Hepatocyte (in vitro differentiated cells): ENCODE measurements around the gene ARL5A. TPM values are rescaled to one million over a fixed set of nuclear protein-coding genes. Genes with fewer than 3 reads are reported as not detected.

Source experiments
- DNase-seq: peaks from one replicate; pipeline ENCODE4 v3.0.0-alpha.2; 2016; ENCODE audit warnings: low spot score
- H2AFZ ChIP-seq: fragments of 200-600 bp; sonication (generic); 2 replicates; pipeline ENCODE4 v1.6.0; 2016; ENCODE audit warnings: antibody characterized with exemption, mild to moderate bottlenecking
- H3K27ac ChIP-seq: fragments of 200-600 bp; sonication (generic); 2 replicates; pipeline ENCODE4 v1.5.1; 2016; ENCODE audit warnings: mild to moderate bottlenecking
- H3K27me3 ChIP-seq: fragments of 200-600 bp; sonication (generic); 2 replicates; pipeline ENCODE4 v1.6.1; 2016
- H3K36me3 ChIP-seq: fragments of 200-600 bp; sonication (generic); replicated peaks from 2 replicates; pipeline ENCODE4 v1.5.1; 2016; ENCODE audit warnings: low read depth; ENCODE audit not compliant: insufficient read depth
- H3K4me1 ChIP-seq: fragments of 200-600 bp; sonication (generic); 2 replicates; pipeline ENCODE4 v1.5.1; 2016; ENCODE audit warnings: mild to moderate bottlenecking, moderate library complexity; ENCODE audit not compliant: insufficient read depth
- H3K4me2 ChIP-seq: fragments of 200-600 bp; sonication (generic); 2 replicates; pipeline ENCODE4 v1.6.0; 2016
- H3K4me3 ChIP-seq: fragments of 200-600 bp; sonication (generic); 2 replicates; pipeline ENCODE4 v1.5.1; 2016; ENCODE audit warnings: mild to moderate bottlenecking
- H3K79me2 ChIP-seq: fragments of 200-600 bp; sonication (generic); 2 replicates; pipeline ENCODE4 v1.6.0; 2017; ENCODE audit warnings: mild to moderate bottlenecking
- H3K9me2 ChIP-seq: fragments of 200-600 bp; sonication (generic); replicated peaks from 2 replicates; pipeline ENCODE4 v1.6.0; 2017; ENCODE audit warnings: mild to moderate bottlenecking; ENCODE audit not compliant: insufficient read depth
- H3K9me3 ChIP-seq: fragments of 200-600 bp; sonication (generic); 2 replicates; pipeline ENCODE4 v1.5.1; 2016; ENCODE audit warnings: low read depth, mild to moderate bottlenecking
- H4K20me1 ChIP-seq: fragments of 200-600 bp; sonication (generic); 2 replicates; pipeline ENCODE4 v1.6.0; 2016; ENCODE audit warnings: mild to moderate bottlenecking; ENCODE audit not compliant: insufficient read depth, poor library complexity, severe bottlenecking
- EZH2 ChIP-seq: fragments of 200-600 bp; sonication (generic); IDR thresholded peaks from 2 replicates; pipeline ENCODE4 v1.6.1; 2016; ENCODE audit warnings: antibody characterized with exemption, mild to moderate bottlenecking, borderline replicate concordance
- EZH2phosphoT487 ChIP-seq: fragments of 200-600 bp; sonication (generic); IDR thresholded peaks from one replicate; pipeline ENCODE4 v1.6.1; 2018; ENCODE audit warnings: antibody characterized with exemption, mild to moderate bottlenecking, low read depth, moderate library complexity; ENCODE audit not compliant: unreplicated experiment, severe bottlenecking
- WGBS: methylation state at CpG from one replicate; pipeline ENCODE4 v1.1.6; 2016; ENCODE audit warnings: low lambda C conversion rate; ENCODE audit errors: missing lambda C conversion rate; 5-methylcytosine and 5-hydroxymethylcytosine counted together
- polyA plus RNA-seq: library from polyadenylated mRNA; unstranded; fragments of >200 nt; fragmentation: Nextera tagmentation; extraction: Ambion mirVana; gene quantifications from 2 replicates; pipeline ENCODE4 v1.2.1, GENCODE V29; 2016
- total RNA-seq: library from RNA; depleted of rRNA; stranded (reverse); fragments of >200 nt; gene quantifications from 2 replicates; pipeline ENCODE4 v1.2.3, GENCODE V29; 2014
- TF ChIP-seq, protein P1 (sequence below): fragments of 200-600 bp; sonication (generic); IDR thresholded peaks from 2 replicates; pipeline ENCODE4 v1.5.1; 2016; ENCODE audit warnings: antibody characterized with exemption, mild to moderate bottlenecking; ENCODE audit not compliant: poor library complexity

The ARL5A gene
- total and polyA plus RNA-seq, 2 experiments from 2014 or later: 23.2 to 68.3 TPM

DNA sequence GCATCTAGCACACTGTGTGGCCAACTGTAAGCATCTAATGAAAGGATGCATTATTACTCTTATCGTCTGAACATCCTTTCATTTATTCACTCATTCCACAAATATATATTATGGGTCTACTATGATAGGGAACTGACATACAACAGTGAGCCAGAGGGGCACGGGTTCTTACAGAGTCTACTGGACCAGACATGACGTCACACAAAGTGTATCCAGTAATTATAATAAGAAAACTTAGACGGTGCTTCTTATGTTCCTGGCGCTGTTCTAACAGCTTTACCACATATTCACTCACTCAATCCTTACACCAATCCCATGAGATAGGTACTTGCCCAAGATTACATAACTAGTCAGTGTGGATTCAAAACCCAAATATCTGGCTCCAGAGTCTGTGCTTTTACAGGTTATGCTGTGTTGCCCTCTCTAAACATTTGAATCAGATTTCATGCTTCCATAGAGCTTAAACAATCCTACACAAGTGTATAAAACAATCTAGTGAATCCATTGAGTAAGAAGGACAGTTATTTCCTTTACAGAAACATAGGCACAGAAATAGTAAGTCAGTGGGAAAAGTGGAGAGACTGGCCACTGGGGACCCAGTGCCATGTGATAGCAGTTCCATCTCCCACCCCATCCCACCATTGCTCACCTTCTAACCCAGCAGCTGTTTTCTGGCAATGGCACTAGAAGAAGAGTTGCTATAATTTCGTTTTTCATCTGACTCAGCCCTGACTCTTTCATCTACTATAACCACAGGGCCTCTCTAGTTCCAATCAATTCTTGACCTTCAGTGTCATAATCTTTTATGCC lies 24.2 kb upstream of the ARL5A start:
- H3K9me3 ChIP-seq: no peaks in the 10 kb centered on the region
- H3K79me2 ChIP-seq: no peaks in the 10 kb centered on the region
- no peaks in the 10 kb centered on the region for H3K27me3 ChIP-seq
- no peak overlapping the region for H2AFZ ChIP-seq
- peak overlapping the region; percentile 30 for H3K27ac ChIP-seq
- H3K4me3 ChIP-seq: no peak overlapping the region
- H3K4me1 ChIP-seq: peaks cover 39% of the 10 kb centered on the region
- H4K20me1 ChIP-seq: no peaks in the 10 kb centered on the region
- H3K9me2 ChIP-seq: no peaks in the 10 kb centered on the region
- peak overlapping the region; percentile 23 for H3K4me2 ChIP-seq
- no peak for TF ChIP-seq EZH2
- TF ChIP-seq EZH2phosphoT487: no peak
- TF ChIP-seq, protein P1, sequence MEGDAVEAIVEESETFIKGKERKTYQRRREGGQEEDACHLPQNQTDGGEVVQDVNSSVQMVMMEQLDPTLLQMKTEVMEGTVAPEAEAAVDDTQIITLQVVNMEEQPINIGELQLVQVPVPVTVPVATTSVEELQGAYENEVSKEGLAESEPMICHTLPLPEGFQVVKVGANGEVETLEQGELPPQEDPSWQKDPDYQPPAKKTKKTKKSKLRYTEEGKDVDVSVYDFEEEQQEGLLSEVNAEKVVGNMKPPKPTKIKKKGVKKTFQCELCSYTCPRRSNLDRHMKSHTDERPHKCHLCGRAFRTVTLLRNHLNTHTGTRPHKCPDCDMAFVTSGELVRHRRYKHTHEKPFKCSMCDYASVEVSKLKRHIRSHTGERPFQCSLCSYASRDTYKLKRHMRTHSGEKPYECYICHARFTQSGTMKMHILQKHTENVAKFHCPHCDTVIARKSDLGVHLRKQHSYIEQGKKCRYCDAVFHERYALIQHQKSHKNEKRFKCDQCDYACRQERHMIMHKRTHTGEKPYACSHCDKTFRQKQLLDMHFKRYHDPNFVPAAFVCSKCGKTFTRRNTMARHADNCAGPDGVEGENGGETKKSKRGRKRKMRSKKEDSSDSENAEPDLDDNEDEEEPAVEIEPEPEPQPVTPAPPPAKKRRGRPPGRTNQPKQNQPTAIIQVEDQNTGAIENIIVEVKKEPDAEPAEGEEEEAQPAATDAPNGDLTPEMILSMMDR: no peak
- no peak for DNase-seq
- no peaks in the 10 kb centered on the region for H3K36me3 ChIP-seq
- 70% methylated on average over 6 of the region's 6 CpGs for WGBS

DNA sequence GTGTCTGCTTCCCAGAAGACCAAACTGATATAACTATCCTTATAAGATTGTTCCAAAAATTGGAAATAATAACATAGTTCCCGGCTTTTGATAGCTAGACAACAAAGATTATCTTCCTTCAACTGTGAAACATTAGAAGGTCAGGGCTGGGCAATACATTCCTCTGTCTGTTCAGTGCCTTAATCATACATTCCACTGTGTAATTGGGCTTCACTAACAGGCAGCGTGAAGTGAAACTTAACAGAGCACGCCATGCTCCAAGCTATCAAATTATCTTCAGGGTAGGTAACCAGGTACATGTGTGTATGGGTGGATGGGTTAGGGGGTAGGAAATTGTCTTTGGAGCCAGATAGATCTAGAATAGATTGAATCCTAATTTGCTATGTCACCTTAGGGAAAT lies 23.5 kb upstream of the ARL5A start:
- Histone ChIP-seq H3K4me1 (peaks cover 39% of the 10 kb centered on the region), H3K9me3 (no peaks in the 10 kb centered on the region), H4K20me1 (no peaks in the 10 kb centered on the region), H3K4me3 (no peak overlapping the region), H3K9me2 (no peaks in the 10 kb centered on the region), H2AFZ (no peak overlapping the region), H3K27me3 (no peaks in the 10 kb centered on the region), H3K4me2 (peak overlapping the region; percentile 23), H3K27ac (peak overlapping the region; percentile 30), H3K79me2 (no peaks in the 10 kb centered on the region), H3K36me3 (no peaks in the 10 kb centered on the region)
- no peak for TF ChIP-seq EZH2
- TF ChIP-seq EZH2phosphoT487: no peak
- TF ChIP-seq, protein P1: no peak
- 30% methylated on average over 3 of the region's 3 CpGs for WGBS
- DNase-seq: no peak

DNA sequence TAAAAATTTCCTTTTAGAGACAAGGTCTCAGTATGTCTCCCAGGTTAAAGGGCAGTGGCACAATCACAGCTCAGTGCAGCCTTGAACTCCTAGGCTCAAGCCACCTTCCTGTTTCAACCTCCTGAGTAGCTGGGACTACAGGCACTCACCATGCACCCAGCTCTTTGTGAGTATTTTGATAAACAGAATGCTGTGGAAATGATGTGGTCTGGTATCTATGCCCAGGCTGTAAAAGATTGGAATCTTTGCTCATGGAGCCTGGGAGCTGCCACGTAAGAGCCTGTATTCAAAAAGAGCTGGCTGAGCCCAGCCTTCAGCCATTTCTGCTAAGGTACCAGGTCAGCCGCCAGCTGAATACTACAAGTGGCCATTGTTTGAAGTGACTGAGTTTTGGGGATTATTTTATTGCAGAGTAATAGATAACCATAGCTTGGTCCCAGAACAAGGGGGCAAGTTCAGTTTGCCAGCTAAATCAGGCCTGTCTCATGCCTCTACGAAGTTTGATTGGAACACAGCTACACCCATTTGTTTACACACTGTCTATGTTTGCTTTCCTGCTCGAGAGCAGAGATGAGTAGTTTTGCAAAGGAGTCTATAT lies 21.3 kb upstream of the ARL5A start:
- Histone ChIP-seq H3K27me3 (no peaks in the 10 kb centered on the region), H3K4me2 (peak overlapping the region; percentile 26), H4K20me1 (no peaks in the 10 kb centered on the region), H3K36me3 (no peaks in the 10 kb centered on the region), H2AFZ (no peak overlapping the region), H3K79me2 (no peaks in the 10 kb centered on the region), H3K4me3 (no peak overlapping the region), H3K4me1 (peaks cover 39% of the 10 kb centered on the region), H3K9me3 (no peaks in the 10 kb centered on the region), H3K27ac (peak overlapping the region; percentile 70), H3K9me2 (no peaks in the 10 kb centered on the region)
- TF ChIP-seq EZH2 (no peak), EZH2phosphoT487 (no peak)
- TF ChIP-seq, protein P1: no peak
- peak; percentile 39 for DNase-seq
- 59% methylated on average over 4 of the region's 4 CpGs for WGBS
